Adipocyte (in vitro differentiated cells): ENCODE results near the gene C16orf82.

Source experiments
- DNase-seq: peaks from one replicate; pipeline ENCODE4 v3.0.0-alpha.2; 2015; ENCODE audit warnings: low read depth
- H3K27me3 ChIP-seq: replicated peaks from 2 replicates; pipeline ENCODE4 v1.7.0; 2013; ENCODE audit warnings: mild to moderate bottlenecking, low read length, moderate library complexity; ENCODE audit not compliant: control insufficient read depth, insufficient read depth
- H3K36me3 ChIP-seq: 2 replicates; pipeline ENCODE4 v1.7.0; 2013; ENCODE audit warnings: low read length, mild to moderate bottlenecking, moderate library complexity; ENCODE audit not compliant: control insufficient read depth, insufficient read depth, severe bottlenecking
- H3K4me1 ChIP-seq: 2 replicates; pipeline ENCODE4 v1.7.0; 2013; ENCODE audit warnings: mild to moderate bottlenecking, low read length, moderate library complexity; ENCODE audit not compliant: control insufficient read depth, insufficient read depth
- H3K4me3 ChIP-seq: 2 replicates; pipeline ENCODE4 v1.7.0; 2013; ENCODE audit warnings: mild to moderate bottlenecking, low read length, moderate library complexity
- H3K9ac ChIP-seq: 2 replicates; pipeline ENCODE4 v1.7.0; 2013; ENCODE audit warnings: mild to moderate bottlenecking, low read length, moderate library complexity
- H3K9me3 ChIP-seq: 2 replicates; pipeline ENCODE4 v1.7.0; 2013; ENCODE audit warnings: mild to moderate bottlenecking, low read length, moderate library complexity; ENCODE audit not compliant: control insufficient read depth

C16orf82 gene

GRCh38 chr16:27066668-27067537 lies at the start of gene C16orf82:
Gene C16orf82, plus strand, starts transcription at chr16:27066927.
- Histone ChIP-seq H3K9me3 (peaks cover under 1% of the 10 kb centered on the region), H3K36me3 (no peaks in the 10 kb centered on the region), H3K4me3 (no peak within 1 kb of the TSS), H3K27me3 (peaks cover 23% of the 10 kb centered on the region), H3K4me1 (no peaks in the 10 kb centered on the region), H3K9ac (no peak within 1 kb of the TSS)
- no peak for DNase-seq

GRCh38 chr16:27020031-27020430 lies 46.7 kb upstream of the C16orf82 start:
- no peak for DNase-seq
- Histone ChIP-seq H3K4me3 (no peak overlapping the region), H3K36me3 (no peaks in the 10 kb centered on the region), H3K27me3 (no peaks in the 10 kb centered on the region), H3K9ac (no peak overlapping the region), H3K4me1 (no peaks in the 10 kb centered on the region), H3K9me3 (no peaks in the 10 kb centered on the region)

GRCh38 chr16:27024010-27024409 lies 42.7 kb upstream of the C16orf82 start:
- H3K4me1 ChIP-seq = no peaks in the 10 kb centered on the region
- no peak for DNase-seq
- H3K9me3 ChIP-seq = no peaks in the 10 kb centered on the region

GRCh38 chr16:27025581-27025980 lies 41.1 kb upstream of the C16orf82 start:
- H3K36me3 ChIP-seq = no peaks in the 10 kb centered on the region
- no peaks in the 10 kb centered on the region for H3K9me3 ChIP-seq
- no peak overlapping the region for H3K4me3 ChIP-seq
- peaks cover 13% of the 10 kb centered on the region for H3K27me3 ChIP-seq
- H3K4me1 ChIP-seq = no peaks in the 10 kb centered on the region
- DNase-seq = no peak
- no peak overlapping the region for H3K9ac ChIP-seq

More at GRCh38 chr16:27024010-27024409, 42.7 kb upstream of the C16orf82 start:
- no peak overlapping the region for H3K9ac ChIP-seq
- no peak overlapping the region for H3K4me3 ChIP-seq
- no peaks in the 10 kb centered on the region for H3K36me3 ChIP-seq
- peaks cover 6% of the 10 kb centered on the region for H3K27me3 ChIP-seq

- DNase-seq = no peak
- no peaks in the 10 kb centered on the region for H3K36me3 ChIP-seq
- no peak overlapping the region for H3K9ac ChIP-seq
- peaks cover 13% of the 10 kb centered on the region for H3K27me3 ChIP-seq
- no peaks in the 10 kb centered on the region for H3K4me1 ChIP-seq
- H3K4me3 ChIP-seq = no peak overlapping the region
- no peaks in the 10 kb centered on the region for H3K9me3 ChIP-seq
Observed at GRCh38 chr16:27027971-27028370, 38.8 kb upstream of the C16orf82 start.

- Histone ChIP-seq H3K4me1 (no peaks in the 10 kb centered on the region), H3K9ac (no peak overlapping the region), H3K36me3 (no peaks in the 10 kb centered on the region), H3K27me3 (peaks cover 13% of the 10 kb centered on the region), H3K9me3 (no peaks in the 10 kb centered on the region), H3K4me3 (no peak overlapping the region)
- no peak for DNase-seq
Observed at GRCh38 chr16:27028591-27029110, 38.1 kb upstream of the C16orf82 start.

- H3K4me1 ChIP-seq = no peaks in the 10 kb centered on the region
- no peak overlapping the region for H3K9ac ChIP-seq
- H3K27me3 ChIP-seq = peaks cover 19% of the 10 kb centered on the region
- no peaks in the 10 kb centered on the region for H3K36me3 ChIP-seq
- no peak overlapping the region for H3K4me3 ChIP-seq
- DNase-seq = no peak
- no peaks in the 10 kb centered on the region for H3K9me3 ChIP-seq
Observed at GRCh38 chr16:27029525-27029924, 37.2 kb upstream of the C16orf82 start.

- no peak for DNase-seq
- no peaks in the 10 kb centered on the region for H3K36me3 ChIP-seq
- H3K9ac ChIP-seq = no peak overlapping the region
- no peaks in the 10 kb centered on the region for H3K9me3 ChIP-seq
- H3K4me1 ChIP-seq = no peaks in the 10 kb centered on the region
- H3K27me3 ChIP-seq = peaks cover 21% of the 10 kb centered on the region
- no peak overlapping the region for H3K4me3 ChIP-seq
Observed at GRCh38 chr16:27033281-27033979, 33.3 kb upstream of the C16orf82 start.

- Histone ChIP-seq H3K36me3 (no peaks in the 10 kb centered on the region), H3K4me1 (peaks cover 1% of the 10 kb centered on the region), H3K9me3 (peaks cover 5% of the 10 kb centered on the region), H3K27me3 (peaks cover 10% of the 10 kb centered on the region), H3K9ac (no peak overlapping the region), H3K4me3 (no peak overlapping the region)
- no peak for DNase-seq
Observed at GRCh38 chr16:27040732-27041131, 26.0 kb upstream of the C16orf82 start.

GRCh38 chr16:27046958-27047518 lies 19.7 kb upstream of the C16orf82 start:
- no peak for DNase-seq
- peaks cover 5% of the 10 kb centered on the region for H3K9me3 ChIP-seq
- H3K4me1 ChIP-seq = peaks cover 21% of the 10 kb centered on the region
- H3K36me3 ChIP-seq = no peaks in the 10 kb centered on the region
- no peak overlapping the region for H3K9ac ChIP-seq
- peaks cover 15% of the 10 kb centered on the region for H3K27me3 ChIP-seq
- no peak overlapping the region for H3K4me3 ChIP-seq

GRCh38 chr16:27048316-27048715 lies 18.4 kb upstream of the C16orf82 start:
- H3K4me1 ChIP-seq = peaks cover 21% of the 10 kb centered on the region
- peaks cover 5% of the 10 kb centered on the region for H3K9me3 ChIP-seq
- no peaks in the 10 kb centered on the region for H3K36me3 ChIP-seq
- no peak overlapping the region for H3K4me3 ChIP-seq
- H3K9ac ChIP-seq = no peak overlapping the region
- peaks cover 17% of the 10 kb centered on the region for H3K27me3 ChIP-seq
- DNase-seq = no peak
